ENCODE measurements around the gene TMEM30B.

The TMEM30B gene

DNA sequence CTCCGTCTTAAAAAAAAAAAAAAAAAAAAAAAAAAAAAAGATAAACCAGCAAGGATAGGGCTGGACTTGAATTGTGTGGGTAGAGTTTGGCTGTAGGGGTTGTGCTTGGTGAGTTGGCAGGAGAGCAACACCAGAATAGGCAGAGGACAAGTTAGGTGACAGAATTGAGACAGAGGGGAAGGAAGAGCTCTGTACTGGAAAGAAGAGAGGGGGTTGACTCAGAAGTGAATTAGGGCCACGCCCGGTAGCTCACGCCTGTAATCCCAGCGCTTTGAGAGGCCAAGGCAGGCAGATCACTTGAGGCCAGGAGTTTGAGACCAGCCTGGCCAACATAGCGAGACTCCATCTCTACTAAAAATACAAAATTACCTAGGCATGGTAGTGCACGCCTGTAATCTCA is 6.1 kb upstream of the TMEM30B start:
- TF ChIP-seq, protein P1, sequence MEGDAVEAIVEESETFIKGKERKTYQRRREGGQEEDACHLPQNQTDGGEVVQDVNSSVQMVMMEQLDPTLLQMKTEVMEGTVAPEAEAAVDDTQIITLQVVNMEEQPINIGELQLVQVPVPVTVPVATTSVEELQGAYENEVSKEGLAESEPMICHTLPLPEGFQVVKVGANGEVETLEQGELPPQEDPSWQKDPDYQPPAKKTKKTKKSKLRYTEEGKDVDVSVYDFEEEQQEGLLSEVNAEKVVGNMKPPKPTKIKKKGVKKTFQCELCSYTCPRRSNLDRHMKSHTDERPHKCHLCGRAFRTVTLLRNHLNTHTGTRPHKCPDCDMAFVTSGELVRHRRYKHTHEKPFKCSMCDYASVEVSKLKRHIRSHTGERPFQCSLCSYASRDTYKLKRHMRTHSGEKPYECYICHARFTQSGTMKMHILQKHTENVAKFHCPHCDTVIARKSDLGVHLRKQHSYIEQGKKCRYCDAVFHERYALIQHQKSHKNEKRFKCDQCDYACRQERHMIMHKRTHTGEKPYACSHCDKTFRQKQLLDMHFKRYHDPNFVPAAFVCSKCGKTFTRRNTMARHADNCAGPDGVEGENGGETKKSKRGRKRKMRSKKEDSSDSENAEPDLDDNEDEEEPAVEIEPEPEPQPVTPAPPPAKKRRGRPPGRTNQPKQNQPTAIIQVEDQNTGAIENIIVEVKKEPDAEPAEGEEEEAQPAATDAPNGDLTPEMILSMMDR (conservative IDR thresholded peaks at IDR 0.05; ENCODE audit: low read depth, low read length), result no peak
- H3K4me3 ChIP-seq (ENCODE audit: low read length), result no peak overlapping the region
- DNase-seq (ENCODE audit: low read depth), result no peak

DNA sequence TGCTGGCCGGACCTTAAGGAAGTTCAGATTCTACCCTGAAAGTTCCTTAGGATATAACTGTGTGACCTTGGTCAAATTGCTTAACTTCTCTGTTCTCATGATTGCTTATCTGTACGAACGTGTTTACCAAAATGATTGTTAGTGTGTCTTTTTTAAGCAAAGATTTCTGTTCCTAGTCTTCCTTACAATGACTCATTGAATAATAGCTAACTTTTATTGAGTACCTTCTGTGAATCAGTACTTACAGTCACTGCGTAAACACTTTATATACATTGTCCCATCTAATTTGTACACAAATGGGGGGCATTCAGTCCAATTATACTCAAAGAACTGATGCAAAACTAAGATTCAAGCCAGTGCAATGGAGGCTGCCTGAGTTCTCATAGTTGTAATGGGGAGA is 4.2 kb upstream of the TMEM30B start:
- DNase-seq (ENCODE audit: low read depth), result no peak
- TF ChIP-seq, protein P1 (conservative IDR thresholded peaks at IDR 0.05; ENCODE audit: low read depth, low read length), result no peak
- H3K4me3 ChIP-seq (ENCODE audit: low read length), result no peak overlapping the region

DNA sequence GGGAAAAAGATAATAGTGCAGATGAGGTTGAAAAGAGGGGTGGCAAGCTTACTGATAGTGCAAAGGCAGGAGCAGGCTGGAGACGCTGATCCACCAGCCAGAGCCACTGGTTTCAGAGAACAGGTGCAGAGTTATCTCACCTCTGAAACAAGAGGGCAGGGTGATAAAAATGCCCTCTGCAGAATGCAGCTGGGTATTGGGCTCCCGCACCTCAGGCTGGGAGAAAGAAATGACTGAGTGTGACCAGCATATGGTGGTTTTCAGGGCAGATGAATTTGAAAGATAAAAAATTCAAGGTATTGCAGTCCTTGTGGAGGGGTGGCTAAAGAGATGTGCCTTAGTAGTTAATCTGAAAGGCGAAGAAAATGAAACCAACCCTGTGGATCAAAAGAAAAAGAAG is 2.9 kb upstream of the TMEM30B start:
- DNase-seq (ENCODE audit: low read depth), result no peak
- TF ChIP-seq, protein P1 (conservative IDR thresholded peaks at IDR 0.05; ENCODE audit: low read depth, low read length), result no peak
- no peak overlapping the region for H3K4me3 ChIP-seq (ENCODE audit: low read length)

DNA sequence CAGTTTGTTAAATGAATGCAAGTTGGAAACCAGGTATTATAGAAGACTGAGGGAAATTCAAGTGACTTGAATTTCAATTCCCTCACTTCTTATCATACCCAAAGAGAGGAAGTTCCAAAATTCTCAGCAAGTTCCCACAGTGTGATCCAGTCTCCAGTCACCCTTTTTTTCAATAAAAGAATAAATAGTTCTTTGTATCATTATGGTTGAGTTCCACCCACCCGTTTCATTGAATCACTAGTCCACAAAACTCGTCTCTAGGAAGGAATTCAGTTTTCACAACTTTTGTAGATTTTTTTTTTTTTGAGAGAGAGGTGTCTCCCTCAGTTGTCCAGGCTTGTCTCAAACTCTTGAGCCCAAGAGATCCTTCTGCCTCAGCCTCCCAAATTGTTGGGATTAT is 1.6 kb upstream of the TMEM30B start:
- no peak for DNase-seq (ENCODE audit: low read depth)
- no peak overlapping the region for H3K4me3 ChIP-seq (ENCODE audit: low read length)
- TF ChIP-seq, protein P1 (conservative IDR thresholded peaks at IDR 0.05; ENCODE audit: low read depth, low read length), result no peak

DNA sequence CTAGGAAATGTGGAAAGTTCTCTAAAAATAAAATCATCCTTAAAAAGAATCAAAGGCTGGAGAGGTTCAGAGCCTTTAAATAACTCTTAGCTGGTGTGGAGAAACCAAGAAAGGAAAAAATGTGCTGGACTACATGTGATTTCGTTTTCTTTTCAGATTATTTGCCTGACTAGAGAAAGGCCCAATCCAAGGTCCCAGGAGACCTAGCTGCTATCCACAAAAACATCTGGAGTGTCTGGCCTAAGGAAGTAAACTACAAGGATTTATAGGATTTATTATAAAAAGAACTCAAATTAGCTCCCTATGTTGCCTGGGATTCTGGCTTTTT is 774 bp upstream of the TMEM30B start:
- DNase-seq (ENCODE audit: low read depth), result no peak
- TF ChIP-seq, protein P1 (conservative IDR thresholded peaks at IDR 0.05; ENCODE audit: low read depth, low read length), result no peak
- no peak overlapping the region for H3K4me3 ChIP-seq (ENCODE audit: low read length)

DNA sequence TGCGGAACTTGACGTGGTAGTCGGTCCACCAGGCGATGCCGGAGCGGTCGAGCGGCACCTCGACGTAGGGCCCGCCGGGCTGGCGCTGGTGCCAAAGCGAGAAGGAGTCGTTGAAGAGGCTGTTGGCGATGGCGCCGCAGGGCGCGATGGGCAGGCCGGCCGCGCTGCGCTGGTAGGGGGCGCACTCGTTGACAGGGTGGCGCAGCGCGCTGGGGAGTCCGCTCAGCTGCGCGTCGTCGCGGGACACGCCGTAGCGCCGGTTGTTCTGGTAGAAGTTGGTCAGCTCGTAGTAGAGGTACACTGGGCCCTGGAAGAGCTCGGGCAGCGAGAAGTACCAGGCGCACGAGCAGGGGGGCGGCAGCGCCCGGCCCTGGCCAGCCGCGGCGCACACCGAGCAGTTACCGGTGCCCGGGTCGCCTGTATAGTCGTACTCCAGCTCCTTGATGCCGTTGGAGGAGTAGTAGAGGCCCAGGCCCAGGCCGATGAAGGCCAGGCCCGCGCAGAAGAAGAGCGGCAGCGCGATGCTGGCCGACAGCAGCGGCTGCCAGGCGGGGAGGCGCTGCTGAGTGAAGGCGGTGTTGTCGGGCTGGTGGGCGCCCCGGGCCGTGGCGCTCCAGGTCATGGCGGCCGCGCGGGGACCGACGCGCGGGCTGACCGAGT is 482 bp downstream of the TMEM30B start:
- H3K4me3 ChIP-seq (ENCODE audit: low read length), result peak overlapping the region; percentile 36
- DNase-seq (ENCODE audit: low read depth), result no peak
- TF ChIP-seq, protein P1 (conservative IDR thresholded peaks at IDR 0.05; ENCODE audit: low read depth, low read length), result peak; percentile 48

DNA sequence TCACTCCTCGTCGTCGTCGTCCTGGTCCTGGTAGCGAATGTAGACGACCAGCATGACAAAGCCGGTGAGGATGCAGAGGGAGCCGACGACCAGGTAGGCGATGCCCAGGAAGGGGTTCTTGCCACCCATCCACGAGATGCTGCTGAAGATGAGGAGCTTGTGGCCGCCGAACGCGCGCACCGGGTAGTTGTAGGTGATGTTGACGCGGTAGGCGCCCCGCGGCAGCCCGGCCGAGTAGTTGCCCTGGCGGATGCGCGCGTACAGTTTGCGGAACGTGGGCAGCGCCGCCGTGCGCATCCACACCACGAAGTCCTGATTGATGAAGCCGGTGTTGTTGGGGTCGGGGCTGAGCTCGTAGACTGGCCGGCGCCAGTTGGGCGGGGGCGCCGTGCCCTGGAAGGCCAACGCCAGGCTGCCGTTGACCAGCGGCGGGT is 1.0 kb downstream of the TMEM30B start:
- no peak for DNase-seq (ENCODE audit: low read depth)
- TF ChIP-seq, protein P1 (conservative IDR thresholded peaks at IDR 0.05; ENCODE audit: low read depth, low read length), result no peak
- H3K4me3 ChIP-seq (ENCODE audit: low read length), result peak overlapping the region; percentile 36
